Memory B cell (primary cell): ENCODE measurements around the gene IRAK2.

Experiments
- ATAC-seq: fragments of 150-1000 bp; cut with Tn5 transposase; 2 replicates; pipeline ENCODE4 v1.10.0; 2021; ENCODE audit warnings: low read depth, mild to moderate bottlenecking, moderate library complexity
- DNase-seq, 2 donors: peaks; one replicate each; pipeline ENCODE4 v3.0.0; 2022; ENCODE audit warnings: low spot score in 2 of 2
- H3K27ac Mint-ChIP-seq: one replicate; pipeline ENCODE4 v1.8.0; 2022; ENCODE audit warnings: mild to moderate bottlenecking, moderate library complexity, mixed read lengths
- H3K27me3 Mint-ChIP-seq: one replicate; pipeline ENCODE4 v1.8.0; 2022; ENCODE audit warnings: mixed read lengths
- H3K36me3 Mint-ChIP-seq: one replicate; pipeline ENCODE4 v1.8.0; 2022; ENCODE audit warnings: mild to moderate bottlenecking, mixed read lengths
- H3K4me1 Mint-ChIP-seq: one replicate; pipeline ENCODE4 v1.8.0; 2022; ENCODE audit warnings: mixed read lengths
- H3K4me3 Mint-ChIP-seq: one replicate; pipeline ENCODE4 v1.8.0; 2022; ENCODE audit warnings: mild to moderate bottlenecking, moderate library complexity, mixed read lengths
- H3K9me3 Mint-ChIP-seq: one replicate; pipeline ENCODE4 v1.8.0; 2022; ENCODE audit warnings: mixed read lengths

Gene IRAK2

GRCh38 chr3:10187944-10188343, 23.2 kb downstream of the IRAK2 start:
- H3K4me3 Mint-ChIP-seq, result no peak overlapping the region
- H3K4me1 Mint-ChIP-seq, result peaks cover 40% of the 10 kb centered on the region
- no peaks in the 10 kb centered on the region for H3K9me3 Mint-ChIP-seq
- peaks cover 17% of the 10 kb centered on the region for H3K36me3 Mint-ChIP-seq
- no peaks in the 10 kb centered on the region for H3K27me3 Mint-ChIP-seq
- ATAC-seq (no peak), DNase-seq (no peak)
- peak overlapping the region; percentile 67 for H3K27ac Mint-ChIP-seq

GRCh38 chr3:10188804-10189556, 24.3 kb downstream of the IRAK2 start:
- H3K27me3 Mint-ChIP-seq, result no peaks in the 10 kb centered on the region
- H3K27ac Mint-ChIP-seq, result peak overlapping the region; percentile 75
- H3K36me3 Mint-ChIP-seq, result peaks cover 17% of the 10 kb centered on the region
- no peak for DNase-seq
- no peak for ATAC-seq
- H3K4me1 Mint-ChIP-seq, result peaks cover 49% of the 10 kb centered on the region
- H3K4me3 Mint-ChIP-seq, result peak overlapping the region; percentile 24
- no peaks in the 10 kb centered on the region for H3K9me3 Mint-ChIP-seq

- no peak for ATAC-seq
- peaks cover 15% of the 10 kb centered on the region for H3K36me3 Mint-ChIP-seq
- H3K27ac Mint-ChIP-seq, result peak overlapping the region; percentile 75
- H3K9me3 Mint-ChIP-seq, result no peaks in the 10 kb centered on the region
- peak overlapping the region; percentile 24 for H3K4me3 Mint-ChIP-seq
- peaks cover 57% of the 10 kb centered on the region for H3K4me1 Mint-ChIP-seq
- no peaks in the 10 kb centered on the region for H3K27me3 Mint-ChIP-seq
- no peak for DNase-seq
Observed at GRCh38 chr3:10189557-10190354, 25.0 kb downstream of the IRAK2 start.

- peak overlapping the region; percentile 99 for H3K27ac Mint-ChIP-seq
- H3K4me3 Mint-ChIP-seq, result peak overlapping the region; percentile 78
- H3K36me3 Mint-ChIP-seq, result peaks cover 4% of the 10 kb centered on the region
- ATAC-seq (peak; percentile 58), DNase-seq (peak; percentile 64 to 69)
- H3K27me3 Mint-ChIP-seq, result no peaks in the 10 kb centered on the region
- peaks cover 61% of the 10 kb centered on the region for H3K4me1 Mint-ChIP-seq
- H3K9me3 Mint-ChIP-seq, result no peaks in the 10 kb centered on the region
Observed at GRCh38 chr3:10192953-10193691, 28.4 kb downstream of the IRAK2 start.

- DNase-seq (no peak), ATAC-seq (no peak)
- peaks cover 3% of the 10 kb centered on the region for H3K36me3 Mint-ChIP-seq
- H3K4me3 Mint-ChIP-seq, result peak overlapping the region; percentile 78
- no peaks in the 10 kb centered on the region for H3K27me3 Mint-ChIP-seq
- H3K9me3 Mint-ChIP-seq, result no peaks in the 10 kb centered on the region
- H3K4me1 Mint-ChIP-seq, result peaks cover 66% of the 10 kb centered on the region
- peak overlapping the region; percentile 99 for H3K27ac Mint-ChIP-seq
Observed at GRCh38 chr3:10193692-10194327, 29.1 kb downstream of the IRAK2 start.

GRCh38 chr3:10194328-10195071, 29.8 kb downstream of the IRAK2 start:
- H3K27me3 Mint-ChIP-seq, result no peaks in the 10 kb centered on the region
- H3K27ac Mint-ChIP-seq, result peak overlapping the region; percentile 99
- peak overlapping the region; percentile 78 for H3K4me3 Mint-ChIP-seq
- ATAC-seq (peak; percentile 48), DNase-seq (peak; percentile 52 to 55)
- no peaks in the 10 kb centered on the region for H3K9me3 Mint-ChIP-seq
- H3K36me3 Mint-ChIP-seq, result peaks cover 1% of the 10 kb centered on the region
- H3K4me1 Mint-ChIP-seq, result peaks cover 66% of the 10 kb centered on the region

- Mint-ChIP-seq H3K4me1 (peaks cover 60% of the 10 kb centered on the region), H3K27me3 (no peaks in the 10 kb centered on the region), H3K4me3 (peak overlapping the region; percentile 78), H3K36me3 (peaks cover 1% of the 10 kb centered on the region), H3K27ac (peak overlapping the region; percentile 99), H3K9me3 (no peaks in the 10 kb centered on the region)
- DNase-seq (no peak), ATAC-seq (no peak)
Observed at GRCh38 chr3:10195366-10196089, 30.8 kb downstream of the IRAK2 start.

- Mint-ChIP-seq H3K27ac (peak overlapping the region; percentile 99), H3K4me3 (peak overlapping the region; percentile 39), H3K27me3 (no peaks in the 10 kb centered on the region), H3K4me1 (peaks cover 62% of the 10 kb centered on the region), H3K36me3 (peaks cover 7% of the 10 kb centered on the region), H3K9me3 (no peaks in the 10 kb centered on the region)
- DNase-seq (no peak), ATAC-seq (peak; percentile 12)
Observed at GRCh38 chr3:10196389-10197052, 31.8 kb downstream of the IRAK2 start.

GRCh38 chr3:10198226-10198625, 33.5 kb downstream of the IRAK2 start:
- Mint-ChIP-seq H3K27ac (peak overlapping the region; percentile 99), H3K4me1 (peaks cover 53% of the 10 kb centered on the region), H3K4me3 (peak overlapping the region; percentile 64), H3K9me3 (no peaks in the 10 kb centered on the region), H3K27me3 (no peaks in the 10 kb centered on the region), H3K36me3 (peaks cover 12% of the 10 kb centered on the region)
- ATAC-seq, result no peak
- DNase-seq, result no peak

GRCh38 chr3:10198761-10199649, 34.3 kb downstream of the IRAK2 start:
- Mint-ChIP-seq H3K4me3 (peak overlapping the region; percentile 64), H3K36me3 (peaks cover 12% of the 10 kb centered on the region), H3K9me3 (no peaks in the 10 kb centered on the region), H3K27ac (peak overlapping the region; percentile 99), H3K27me3 (no peaks in the 10 kb centered on the region), H3K4me1 (peaks cover 46% of the 10 kb centered on the region)
- peak; percentile 61 to 82 for DNase-seq
- peak; percentile 74 for ATAC-seq

GRCh38 chr3:10204921-10205320, 40.2 kb downstream of the IRAK2 start:
- H3K27me3 Mint-ChIP-seq, result no peaks in the 10 kb centered on the region
- H3K27ac Mint-ChIP-seq, result no peak overlapping the region
- no peak overlapping the region for H3K4me3 Mint-ChIP-seq
- no peak for DNase-seq
- peaks cover 13% of the 10 kb centered on the region for H3K4me1 Mint-ChIP-seq
- H3K9me3 Mint-ChIP-seq, result no peaks in the 10 kb centered on the region
- ATAC-seq, result no peak
- H3K36me3 Mint-ChIP-seq, result peaks cover 22% of the 10 kb centered on the region
